ENCODE data around the gene FHL5. TPM values are rescaled to one million over a fixed set of nuclear protein-coding genes. Genes with fewer than 3 reads are reported as not detected.

The FHL5 gene
- total and polyA plus RNA-seq, 2 donors (not counting 3 experiments of a cell fraction or from before 2014, with no cell fraction given) = not detected

- no peak overlapping the region for H2AFZ ChIP-seq (ENCODE audit: low read depth, low read length)
- ChIA-PET CTCF (no interaction called here), POLR2A (no interaction called here)
- no peak overlapping the region for H3K9ac ChIP-seq (replicated peaks; ENCODE audit: extremely low read depth, insufficient read depth, low read length)
- H3K9me3 ChIP-seq (replicated peaks; ENCODE audit: control insufficient read depth, insufficient read depth, low read length) = no peaks in the 10 kb centered on the region
- BruUV-seq (replicated peaks) = no TSS peak
- no peaks in the 10 kb centered on the region for H3K27me3 ChIP-seq (ENCODE audit: control insufficient read depth in 2 of 2, insufficient read depth in 2 of 2, low read length in 2 of 2)
- H3K4me1 ChIP-seq (ENCODE audit: control insufficient read depth, extremely low read depth, insufficient read depth, low read length) = no peaks in the 10 kb centered on the region
- H3K4me2 ChIP-seq (ENCODE audit: insufficient read depth, low read length) = no peak overlapping the region
- H3K36me3 ChIP-seq (ENCODE audit: control insufficient read depth in 2 of 2, extremely low read depth in 1 of 2, insufficient read depth in 2 of 2, low read length in 2 of 2) = no peaks in the 10 kb centered on the region
- no peak for TF ChIP-seq CTCF (IDR thresholded peaks at IDR 0.05; ENCODE audit: extremely low read depth in 1 of 2, insufficient read depth in 1 of 2, low read depth in 1 of 2, low read length in 2 of 2)
- TF ChIP-seq GATA2 (IDR thresholded peaks at IDR 0.05; ENCODE audit: insufficient read depth, insufficient read length, low read depth, low read length) = no peak
- TF ChIP-seq POLR2A (IDR thresholded peaks at IDR 0.05; ENCODE audit: low read depth, low read length) = no peak
- TF ChIP-seq FOS (IDR thresholded peaks at IDR 0.05; ENCODE audit: borderline replicate concordance, insufficient read depth, low read length) = no peak
- H3K79me2 ChIP-seq (ENCODE audit: control insufficient read depth, insufficient read depth, low read length) = no peaks in the 10 kb centered on the region
- DNase-seq (ENCODE audit: low read depth, low spot score) = no peak
- H3K27ac ChIP-seq (ENCODE audit: insufficient read depth, low read depth, low read length) = no peak overlapping the region
- no peak for FAIRE-seq
- H3K4me3 ChIP-seq (replicated peaks in 1 of 3; ENCODE audit: insufficient read depth in 1 of 3, low read depth in 1 of 3, low read length in 3 of 3) = no peak overlapping the region
- dilution Hi-C loops (cut with MboI; ENCODE audit: extremely low pct_ligation_motif_present, low sequenced_read_pairs) (no loop called here), intact Hi-C loops (cut with micrococcal nuclease) (no loop called here)
- H4K20me1 ChIP-seq (replicated peaks; ENCODE audit: control insufficient read depth, extremely low read depth, insufficient read depth, low read length) = no peaks in the 10 kb centered on the region
- H3K9me1 ChIP-seq (replicated peaks; ENCODE audit: control insufficient read depth, extremely low read depth, insufficient read depth, low read length) = no peaks in the 10 kb centered on the region
These were observed 50.5 kb downstream of the FHL5 start for GRCh38 chr6:96613291-96613999.

GRCh38 chr6:96620851-96621250 lies 57.9 kb downstream of the FHL5 start:
- H4K20me1 ChIP-seq (replicated peaks; ENCODE audit: control insufficient read depth, extremely low read depth, insufficient read depth, low read length) = no peaks in the 10 kb centered on the region
- no peak overlapping the region for H3K4me3 ChIP-seq (replicated peaks in 1 of 3; ENCODE audit: insufficient read depth in 1 of 3, low read depth in 1 of 3, low read length in 3 of 3)
- intact Hi-C loops (cut with micrococcal nuclease) = no loop called here
- TF ChIP-seq GATA2 (IDR thresholded peaks at IDR 0.05; ENCODE audit: insufficient read depth, insufficient read length, low read depth, low read length) = no peak
- no peak for TF ChIP-seq MYC (IDR thresholded peaks at IDR 0.05; ENCODE audit: low read depth, low read length)
- no peak for TF ChIP-seq MAX (IDR thresholded peaks at IDR 0.05; ENCODE audit: insufficient read depth, insufficient read length)
- no peak overlapping the region for H3K27ac ChIP-seq (ENCODE audit: insufficient read depth, low read depth, low read length)
- no peaks in the 10 kb centered on the region for H3K36me3 ChIP-seq (ENCODE audit: control insufficient read depth in 2 of 2, extremely low read depth in 1 of 2, insufficient read depth in 2 of 2, low read length in 2 of 2)
- H3K4me2 ChIP-seq (ENCODE audit: insufficient read depth, low read length) = no peak overlapping the region
- no peak overlapping the region for H2AFZ ChIP-seq (ENCODE audit: low read depth, low read length)
- H3K79me2 ChIP-seq (ENCODE audit: control insufficient read depth, insufficient read depth, low read length) = no peaks in the 10 kb centered on the region
- no peak for FAIRE-seq
- DNase-seq (ENCODE audit: low read depth, low spot score) = no peak
- POLR2A ChIA-PET = no interaction called here
- CTCF ChIA-PET = no interaction called here
- dilution Hi-C loops (cut with MboI; ENCODE audit: extremely low pct_ligation_motif_present, low sequenced_read_pairs) = no loop called here
- no peak overlapping the region for H3K9ac ChIP-seq (replicated peaks; ENCODE audit: extremely low read depth, insufficient read depth, low read length)
- H3K9me1 ChIP-seq (replicated peaks; ENCODE audit: control insufficient read depth, extremely low read depth, insufficient read depth, low read length) = no peaks in the 10 kb centered on the region
- no peaks in the 10 kb centered on the region for H3K9me3 ChIP-seq (replicated peaks; ENCODE audit: control insufficient read depth, insufficient read depth, low read length)
- H3K4me1 ChIP-seq (ENCODE audit: control insufficient read depth, extremely low read depth, insufficient read depth, low read length) = no peaks in the 10 kb centered on the region
- BruUV-seq (replicated peaks) = no TSS peak
- H3K27me3 ChIP-seq (ENCODE audit: control insufficient read depth in 2 of 2, insufficient read depth in 2 of 2, low read length in 2 of 2) = no peaks in the 10 kb centered on the region
